ENCODE data around the gene HSPB9.

- TF ChIP-seq YY1 (IDR thresholded peaks at IDR 0.05; ENCODE audit: low read depth): no peak
- no peak for TF ChIP-seq USF1 (IDR thresholded peaks at IDR 0.05)
- TF ChIP-seq ZBTB7A (IDR thresholded peaks at IDR 0.05; ENCODE audit: low read depth): no peak
- no peak for TF ChIP-seq REST (IDR thresholded peaks at IDR 0.05; ENCODE audit: low read depth)
- TF ChIP-seq EP300 (IDR thresholded peaks at IDR 0.05; ENCODE audit: borderline replicate concordance): no peak
- no peak for TF ChIP-seq EGR1 (IDR thresholded peaks at IDR 0.05)
- TF ChIP-seq CREB1 (IDR thresholded peaks at IDR 0.05; ENCODE audit: low read depth): no peak
- TF ChIP-seq MAX (IDR thresholded peaks at IDR 0.05): no peak
Measured at GRCh38 chr17:42118545-42118944, 4.1 kb upstream of the HSPB9 start.

Data from Ishikawa (cell line).